OCI-LY7 (cell line): ENCODE measurements around the gene DAZAP1.

Experiments used
- EZH2phosphoT487 ChIP-seq: fragments of 200-600 bp; sonication (generic); IDR thresholded peaks from 2 replicates; pipeline ENCODE4 v1.6.1; 2018; ENCODE audit warnings: low read depth, borderline replicate concordance, mild to moderate bottlenecking, mixed run types, antibody characterized with exemption, low read length, moderate library complexity, mixed read lengths
- TF ChIP-seq, protein P1 (sequence below): fragments of 200-600 bp; sonication (generic); conservative IDR thresholded peaks from 2 replicates; pipeline ENCODE4 v1.5.1; 2014; ENCODE audit warnings: mild to moderate bottlenecking, antibody characterized with exemption, low read length, moderate library complexity, mixed read lengths

DNA sequence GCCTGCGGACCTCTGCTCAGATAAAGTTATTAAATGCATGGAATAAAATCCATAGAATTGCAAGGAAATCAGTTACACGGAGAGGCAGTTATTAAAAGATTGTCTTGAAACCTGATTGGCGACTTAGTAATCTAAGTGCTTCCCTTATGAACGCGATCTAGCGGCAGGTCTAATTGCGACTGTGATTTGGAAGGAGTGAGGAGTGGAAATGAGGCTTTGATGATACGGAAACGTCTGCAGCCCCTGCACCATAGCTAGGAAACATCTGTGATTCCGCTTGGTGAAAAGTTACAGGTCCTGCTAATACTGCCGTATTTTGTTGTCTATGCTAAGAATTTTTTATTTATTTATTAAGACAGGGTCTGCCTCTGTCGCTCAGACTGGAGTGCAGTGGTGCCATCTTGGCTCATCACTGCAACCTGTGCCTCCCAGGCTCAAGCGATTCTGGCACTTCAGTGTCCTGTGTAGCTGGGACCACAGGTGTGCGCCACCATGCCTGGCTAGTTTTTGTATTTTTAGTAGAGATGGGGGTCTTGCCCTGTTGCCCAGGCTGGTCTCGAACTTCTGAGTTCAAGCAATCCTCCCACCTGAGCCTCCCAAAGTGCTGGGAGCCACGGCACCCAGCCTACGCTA, 22.8 kb upstream of the DAZAP1 start:
- TF ChIP-seq, protein P1, sequence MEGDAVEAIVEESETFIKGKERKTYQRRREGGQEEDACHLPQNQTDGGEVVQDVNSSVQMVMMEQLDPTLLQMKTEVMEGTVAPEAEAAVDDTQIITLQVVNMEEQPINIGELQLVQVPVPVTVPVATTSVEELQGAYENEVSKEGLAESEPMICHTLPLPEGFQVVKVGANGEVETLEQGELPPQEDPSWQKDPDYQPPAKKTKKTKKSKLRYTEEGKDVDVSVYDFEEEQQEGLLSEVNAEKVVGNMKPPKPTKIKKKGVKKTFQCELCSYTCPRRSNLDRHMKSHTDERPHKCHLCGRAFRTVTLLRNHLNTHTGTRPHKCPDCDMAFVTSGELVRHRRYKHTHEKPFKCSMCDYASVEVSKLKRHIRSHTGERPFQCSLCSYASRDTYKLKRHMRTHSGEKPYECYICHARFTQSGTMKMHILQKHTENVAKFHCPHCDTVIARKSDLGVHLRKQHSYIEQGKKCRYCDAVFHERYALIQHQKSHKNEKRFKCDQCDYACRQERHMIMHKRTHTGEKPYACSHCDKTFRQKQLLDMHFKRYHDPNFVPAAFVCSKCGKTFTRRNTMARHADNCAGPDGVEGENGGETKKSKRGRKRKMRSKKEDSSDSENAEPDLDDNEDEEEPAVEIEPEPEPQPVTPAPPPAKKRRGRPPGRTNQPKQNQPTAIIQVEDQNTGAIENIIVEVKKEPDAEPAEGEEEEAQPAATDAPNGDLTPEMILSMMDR = no peak
- no peak for TF ChIP-seq EZH2phosphoT487
